Measurements from ENCODE around the gene TKT. TPM values are rescaled to one million over a fixed set of nuclear protein-coding genes. Genes with fewer than 3 reads are reported as not detected.

The TKT gene
- total RNA-seq, 1 donor from 2014 or later: 423 TPM

- Histone ChIP-seq H3K4me3 (no peak overlapping the region), H3K9me3 (no peaks in the 10 kb centered on the region), H3K27ac (no peak overlapping the region), H3K36me3 (peaks cover 8 to 79% of the 10 kb centered on the region in 2 donors), H3K27me3 (no peaks in the 10 kb centered on the region), H3K4me1 (no peaks in the 10 kb centered on the region)
- no peak for TF ChIP-seq CTCF (IDR thresholded peaks at IDR 0.05)
- intact Hi-C loops (cut with DNase I): no loop called here
- no peak for DNase-seq (ENCODE audit: extremely low spot score in 2 of 2)
Measured at GRCh38 chr3:53226841-53227407, 28.9 kb downstream of the TKT start.

- H3K4me1 ChIP-seq: no peaks in the 10 kb centered on the region
Measured at GRCh38 chr3:53226142-53226840, 29.5 kb downstream of the TKT start.

GRCh38 chr3:53225651-53226050 is 30.2 kb downstream of the TKT start:
- H3K36me3 ChIP-seq: peaks cover 8 to 66% of the 10 kb centered on the region in 2 donors
- intact Hi-C loops (cut with DNase I): no loop called here
- H3K4me1 ChIP-seq: no peaks in the 10 kb centered on the region
- no peaks in the 10 kb centered on the region for H3K27me3 ChIP-seq
- H3K27ac ChIP-seq: no peak overlapping the region
- no peaks in the 10 kb centered on the region for H3K9me3 ChIP-seq
- no peak overlapping the region for H3K4me3 ChIP-seq
- no peak for DNase-seq (ENCODE audit: extremely low spot score in 2 of 2)
- no peak for TF ChIP-seq POLR2AphosphoS5 (IDR thresholded peaks at IDR 0.05; ENCODE audit: insufficient read depth in 1 of 2, low read depth in 1 of 2)
- no peak for TF ChIP-seq CTCF (IDR thresholded peaks at IDR 0.05)
- TF ChIP-seq POLR2A (IDR thresholded peaks at IDR 0.05): no peak

More at GRCh38 chr3:53226142-53226840, 29.5 kb downstream of the TKT start:
- peaks cover 8 to 73% of the 10 kb centered on the region in 2 donors for H3K36me3 ChIP-seq
- no peaks in the 10 kb centered on the region for H3K27me3 ChIP-seq
- H3K4me3 ChIP-seq: no peak overlapping the region
- intact Hi-C loops (cut with DNase I): no loop called here
- H3K27ac ChIP-seq: no peak overlapping the region
- TF ChIP-seq POLR2A (IDR thresholded peaks at IDR 0.05) (no peak), POLR2AphosphoS5 (IDR thresholded peaks at IDR 0.05; ENCODE audit: insufficient read depth in 1 of 2, low read depth in 1 of 2) (no peak), CTCF (IDR thresholded peaks at IDR 0.05) (no peak)
- H3K9me3 ChIP-seq: no peaks in the 10 kb centered on the region
- DNase-seq (ENCODE audit: extremely low spot score in 2 of 2): no peak

GRCh38 chr3:53225181-53225580 is 30.6 kb downstream of the TKT start:
- Histone ChIP-seq H3K27me3 (no peaks in the 10 kb centered on the region), H3K9me3 (no peaks in the 10 kb centered on the region), H3K36me3 (peaks cover 8 to 61% of the 10 kb centered on the region in 2 donors), H3K27ac (no peak overlapping the region), H3K4me1 (no peaks in the 10 kb centered on the region), H3K4me3 (no peak overlapping the region)
- intact Hi-C loops (cut with DNase I): no loop called here
- no peak for DNase-seq (ENCODE audit: extremely low spot score in 2 of 2)
- TF ChIP-seq CTCF (IDR thresholded peaks at IDR 0.05): no peak
- TF ChIP-seq POLR2AphosphoS5 (IDR thresholded peaks at IDR 0.05; ENCODE audit: insufficient read depth in 1 of 2, low read depth in 1 of 2): no peak
- TF ChIP-seq POLR2A (IDR thresholded peaks at IDR 0.05): no peak

DNA sequence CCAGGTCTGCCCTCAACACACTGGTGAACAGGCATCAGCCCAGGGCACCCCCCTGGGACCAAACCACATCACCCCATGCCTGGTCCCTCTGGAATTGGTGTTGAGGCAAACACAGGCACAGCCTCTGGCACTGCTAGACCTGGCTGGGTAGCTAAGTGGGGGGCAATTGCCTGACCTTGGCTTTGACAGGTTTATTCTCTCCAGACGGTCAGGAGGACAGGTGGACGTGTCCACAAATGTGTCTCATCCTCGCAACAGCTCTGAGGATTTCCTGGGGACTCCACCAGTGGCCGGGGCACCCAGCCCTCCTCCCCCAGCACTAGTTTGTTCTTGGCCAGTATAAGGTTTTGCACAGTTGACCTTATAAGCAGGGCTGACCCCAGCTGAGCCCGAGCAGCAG is 31.3 kb downstream of the TKT start:
- H3K27ac ChIP-seq: no peak overlapping the region
- TF ChIP-seq POLR2A (IDR thresholded peaks at IDR 0.05) (no peak), CTCF (IDR thresholded peaks at IDR 0.05) (no peak), POLR2AphosphoS5 (IDR thresholded peaks at IDR 0.05; ENCODE audit: insufficient read depth in 1 of 2, low read depth in 1 of 2) (no peak)
- H3K36me3 ChIP-seq: peaks cover 8 to 55% of the 10 kb centered on the region in 2 donors
- no peak overlapping the region for H3K4me3 ChIP-seq
- H3K27me3 ChIP-seq: no peaks in the 10 kb centered on the region
- no peaks in the 10 kb centered on the region for H3K4me1 ChIP-seq
- intact Hi-C loops (cut with DNase I): no loop called here
- no peaks in the 10 kb centered on the region for H3K9me3 ChIP-seq
- DNase-seq (ENCODE audit: extremely low spot score in 2 of 2): no peak

Data from vagina (tissue), 2 donors.